Measurements from ENCODE around the gene ATP7B.
"Not testable (repeated sequence)": the region's sequence is repeated elsewhere in the genome, so short reads cannot be mapped to it uniquely, and the experiment has no call there.

The ATP7B gene

GRCh38 chr13:52010890-52011631 lies at the start of gene ATP7B:
ATP7B (minus strand) TSS chr13:52011450; CDS start chr13:52011337, 113 bp downstream.
- no peak for DNase-seq (ENCODE audit: low read depth)

- DNase-seq (ENCODE audit: low read depth): no peak
These were observed 42.2 kb upstream of the ATP7B start for GRCh38 chr13:52053460-52053859.

GRCh38 chr13:52051400-52051799 lies 40.1 kb upstream of the ATP7B start:
- DNase-seq (ENCODE audit: low read depth): no peak

- no peak for DNase-seq (ENCODE audit: low read depth)
These were observed 37.3 kb upstream of the ATP7B start for GRCh38 chr13:52048516-52048915.

- DNase-seq (ENCODE audit: low read depth): no peak
These were observed 36.2 kb upstream of the ATP7B start for GRCh38 chr13:52047463-52047862.

GRCh38 chr13:52043675-52044074 lies 32.4 kb upstream of the ATP7B start:
- no peak for DNase-seq (ENCODE audit: low read depth)

GRCh38 chr13:52036037-52036436 lies 24.8 kb upstream of the ATP7B start:
- no peak for DNase-seq (ENCODE audit: low read depth)

- no peak for DNase-seq (ENCODE audit: low read depth)
These were observed 23.5 kb upstream of the ATP7B start for GRCh38 chr13:52034616-52035226.

- no peak for DNase-seq (ENCODE audit: low read depth)
These were observed 21.8 kb upstream of the ATP7B start for GRCh38 chr13:52033039-52033438.

- DNase-seq (ENCODE audit: low read depth): not testable (repeated sequence)
These were observed 19.2 kb upstream of the ATP7B start for GRCh38 chr13:52030401-52030800.

GRCh38 chr13:52029569-52029968 lies 18.3 kb upstream of the ATP7B start:
- no peak for DNase-seq (ENCODE audit: low read depth)

- DNase-seq (ENCODE audit: low read depth): no peak
These were observed 16.6 kb upstream of the ATP7B start for GRCh38 chr13:52027832-52028231.

GRCh38 chr13:52026246-52026626 lies 15.0 kb upstream of the ATP7B start:
- no peak for DNase-seq (ENCODE audit: low read depth)

GRCh38 chr13:52025475-52026245 lies 14.4 kb upstream of the ATP7B start:
- no peak for DNase-seq (ENCODE audit: low read depth)

- no peak for DNase-seq (ENCODE audit: low read depth)
These were observed 13.2 kb upstream of the ATP7B start, which contains the start of gene UTP14C for GRCh38 chr13:52024481-52024880. UTP14C (plus strand) TSS chr13:52024691; CDS start chr13:52028805, 4,114 bp downstream.

GRCh38 chr13:52022356-52022755 lies 11.1 kb upstream of the ATP7B start:
- no peak for DNase-seq (ENCODE audit: low read depth)

- DNase-seq (ENCODE audit: low read depth): no peak
These were observed 8.9 kb upstream of the ATP7B start for GRCh38 chr13:52020191-52020590.

GRCh38 chr13:52016296-52016695 lies 5.0 kb upstream of the ATP7B start:
- DNase-seq (ENCODE audit: low read depth): no peak

GRCh38 chr13:52012512-52012836 lies 1.2 kb upstream of the ATP7B start:
- no peak for DNase-seq (ENCODE audit: low read depth)

GRCh38 chr13:52011632-52012511 lies 622 bp upstream of the ATP7B start, which contains the start of gene ALG11:
ALG11 (plus strand) TSS chr13:52012398; CDS start chr13:52012419, 21 bp downstream.
- peak; percentile 100 for DNase-seq (ENCODE audit: low read depth)

- DNase-seq (ENCODE audit: low read depth): no peak
These were observed 1.3 kb downstream of the ATP7B start for GRCh38 chr13:52009946-52010345.

Measured in stimulated activated CD8-positive, alpha-beta memory T cell treated with anti-CD3 and anti-CD28 coated beads, Interleukin-15, amount 100 ng/mL, for 1 hour (primary cell).